Activated CD8-positive, alpha-beta memory T cell treated with anti-CD3 and anti-CD28 coated beads for 1 hour (primary cell): ENCODE results near the gene FRY.
A peak's percentile ranks its signal among the peaks of the same experiment; 100 is the strongest.

Experiments
- DNase-seq, 2 donors: peaks; one replicate each; pipeline ENCODE4 v3.0.0-alpha.2; 2020; ENCODE audit warnings: low read depth in 1 of 2; ENCODE audit errors: extremely low read depth in 1 of 2

FRY gene

GRCh38 chr13:32284927-32285632, 253.5 kb downstream of the FRY start:
- DNase-seq: no peak

- DNase-seq: no peak
Measured at GRCh38 chr13:32285633-32285965, 254.0 kb downstream of the FRY start.

GRCh38 chr13:32297206-32297605, 265.6 kb downstream of the FRY start:
- DNase-seq: no peak

- no peak for DNase-seq
Measured at GRCh38 chr13:32298695-32299094, 267.1 kb downstream of the FRY start.

GRCh38 chr13:32299893-32300292, 268.3 kb downstream of the FRY start:
- DNase-seq: no peak

- DNase-seq: no peak
Measured at GRCh38 chr13:32300406-32300805, 268.8 kb downstream of the FRY start.

GRCh38 chr13:32300920-32301319, 269.3 kb downstream of the FRY start:
- DNase-seq: no peak

- no peak for DNase-seq
Measured at GRCh38 chr13:32302461-32302860, 270.9 kb downstream of the FRY start.

- DNase-seq: no peak
Measured at GRCh38 chr13:32305646-32306045, 274.1 kb downstream of the FRY start.

- DNase-seq: no peak
Measured at GRCh38 chr13:32309312-32310133, 277.9 kb downstream of the FRY start.

- no peak for DNase-seq
Measured at GRCh38 chr13:32310134-32310706, 278.6 kb downstream of the FRY start.

GRCh38 chr13:32311188-32311897, 279.8 kb downstream of the FRY start:
- DNase-seq: no peak

GRCh38 chr13:32314271-32315237, 283.0 kb downstream of the FRY start:
- peak in 1 of 2 donors; percentile 33 for DNase-seq

GRCh38 chr13:32315238-32316027, 283.9 kb downstream of the FRY start, which contains the start of the genes BRCA2 and ZAR1L:
Gene BRCA2, plus strand, starts transcription at chr13:32315508. Its CDS starts 953 bp downstream, at chr13:32316461.
Gene ZAR1L, minus strand, starts transcription at chr13:32315363. Its CDS starts 3,438 bp downstream, at chr13:32311925.
- peak; percentile 51 to 82 for DNase-seq

- DNase-seq: no peak
Measured at GRCh38 chr13:32316028-32316339, 284.4 kb downstream of the FRY start.

- DNase-seq: no peak
Measured at GRCh38 chr13:32316501-32316900, 284.9 kb downstream of the FRY start.

- no peak for DNase-seq
Measured at GRCh38 chr13:32317716-32318465, 286.3 kb downstream of the FRY start.

GRCh38 chr13:32320528-32320927, 289.0 kb downstream of the FRY start:
- DNase-seq: no peak

- no peak for DNase-seq
Measured at GRCh38 chr13:32323912-32324311, 292.3 kb downstream of the FRY start.
